Measurements from ENCODE around the gene NEDD9. TPM values are rescaled to one million over a fixed set of nuclear protein-coding genes. Genes with fewer than 3 reads are reported as not detected.

NEDD9 gene
- total and polyA plus RNA-seq, 10 of the 15 experiments (the other 5 are each of a cell fraction or from before 2014, with no cell fraction given) = 4.9 to 92.6 (median 14.6) TPM

- TF ChIP-seq E2F4 (IDR thresholded peaks at IDR 0.05; ENCODE audit: low read depth, low read length) = no peak
- TF ChIP-seq JUND (IDR thresholded peaks at IDR 0.05; ENCODE audit: low read depth, low read length) = no peak
Observed at GRCh38 chr6:11241793-11242201, 9.3 kb upstream of the NEDD9 start (continued).

GRCh38 chr6:11241154-11241792, 8.8 kb upstream of the NEDD9 start:
- ChIA-PET SMC1A (ENCODE audit: uncharacterized antibody, unreplicated experiment) (interaction anchor here (2.5 to 5.6 kb wide), 4 partner anchors 9 to 27 kb away, joined by 6 to 36 read pairs (median 11); partner anchors contain the start of gene NEDD9), RAD21 (ENCODE audit: unreplicated experiment) (interaction anchor here (1.3 kb wide), 1 partner anchor 10 kb away, joined by 3 read pairs; no protein-coding TSS in a partner anchor), POLR2A (interaction anchor here (1.2 to 1.9 kb wide), 2 partner anchors 10 to 43 kb away, joined by 5 read pairs; no protein-coding TSS in a partner anchor), CTCF (interaction anchor here (1.7 kb wide), 1 partner anchor 256 kb away, joined by 4 read pairs; no protein-coding TSS in a partner anchor)
- peaks cover 0 to 3% of the 10 kb centered on the region in 2 experiments; a peak in 2 of 4 replicates for H3K36me3 ChIP-seq (ENCODE audit: control insufficient read depth in 2 of 2, insufficient read depth in 2 of 2, low read length in 1 of 2)
- H3K4me2 ChIP-seq (ENCODE audit: control insufficient read depth, insufficient read depth) = no peak overlapping the region
- no peak for ATAC-seq
- in situ Hi-C loops (cut with MboI) = no loop called here
- intact Hi-C loops (cut with micrococcal nuclease; ENCODE audit: unreplicated experiment) = no loop called here
- H3K9ac ChIP-seq (ENCODE audit: control insufficient read depth, insufficient read depth, low read length) = no peak overlapping the region
- no TSS peak for BruUV-seq (replicated peaks)
- H3K27ac ChIP-seq (ENCODE audit: control insufficient read depth, insufficient read depth) = no peak overlapping the region
- H4K20me1 ChIP-seq (ENCODE audit: control insufficient read depth, insufficient read depth) = no peaks in the 10 kb centered on the region
- no peak overlapping the region for H2AFZ ChIP-seq (ENCODE audit: control insufficient read depth, low read depth, low read length)
- DNase-seq (ENCODE audit: low read depth, low spot score) = no peak
- H3K4me3 ChIP-seq = no peak overlapping the region
- no peaks in the 10 kb centered on the region for H3K9me3 ChIP-seq (replicated peaks; ENCODE audit: control insufficient read depth, insufficient read depth, low read length)
- no peaks in the 10 kb centered on the region for H3K27me3 ChIP-seq (replicated peaks in 1 of 2; ENCODE audit: control insufficient read depth in 2 of 2, insufficient read depth in 2 of 2, low read length in 1 of 2)
- no peak for FAIRE-seq
- WGBS (ENCODE audit: insufficient coverage, insufficient replicate concordance, low lambda C conversion rate, missing lambda C conversion rate) = 96% methylated on average over 11 of the region's 11 CpGs
- no peaks in the 10 kb centered on the region for H3K79me2 ChIP-seq (ENCODE audit: control insufficient read depth, insufficient read depth, low read length)
- TF ChIP-seq ZNF24 (IDR thresholded peaks at IDR 0.05) = no peak
- TF ChIP-seq SREBF2 (IDR thresholded peaks at IDR 0.05; ENCODE audit: low read length) = no peak
- no peak for TF ChIP-seq ELK1 (IDR thresholded peaks at IDR 0.05; ENCODE audit: low read depth, low read length)
- no peak for TF ChIP-seq PML (IDR thresholded peaks at IDR 0.05; ENCODE audit: low read length)
- peaks cover 7% of the 10 kb centered on the region; the same call in 1 of the 2 replicates for H3K4me1 ChIP-seq (ENCODE audit: control insufficient read depth, insufficient read depth, low read length)

All from GM12878 (cell line).